ENCODE results near the gene DMD. TPM values are rescaled to one million over a fixed set of nuclear protein-coding genes. Genes with fewer than 3 reads are reported as not detected.

The DMD gene
- polyA plus RNA-seq, 1 donor from 2014 or later = 21.6 TPM

- no peak overlapping the region for H2AFZ ChIP-seq (ENCODE audit: low read depth, low read length)
- H3F3A ChIP-seq (ENCODE audit: insufficient read depth, low read length, poor library complexity, severe bottlenecking) = no peaks in the 10 kb centered on the region
- H3K4me2 ChIP-seq (ENCODE audit: low read length) = no peak overlapping the region
- no peaks in the 10 kb centered on the region for H4K20me1 ChIP-seq (ENCODE audit: insufficient read depth)
- H3K79me2 ChIP-seq (replicated peaks; ENCODE audit: insufficient read depth, low read length) = no peaks in the 10 kb centered on the region
- no peaks in the 10 kb centered on the region for H3K9me2 ChIP-seq (ENCODE audit: insufficient read depth, low read length)
- H3K4me3 ChIP-seq (ENCODE audit: low read length) = no peak overlapping the region
- no peaks in the 10 kb centered on the region for H3K27me3 ChIP-seq (ENCODE audit: insufficient read depth, low read depth, low read length)
- no peak for TF ChIP-seq MXI1 (conservative IDR thresholded peaks at IDR 0.05; ENCODE audit: poor library complexity, severe bottlenecking)
- no peak for TF ChIP-seq TAF1 (IDR thresholded peaks at IDR 0.05; ENCODE audit: low read depth)
- no peak for TF ChIP-seq POLR2AphosphoS5 (IDR thresholded peaks at IDR 0.05)
- TF ChIP-seq, protein P1, sequence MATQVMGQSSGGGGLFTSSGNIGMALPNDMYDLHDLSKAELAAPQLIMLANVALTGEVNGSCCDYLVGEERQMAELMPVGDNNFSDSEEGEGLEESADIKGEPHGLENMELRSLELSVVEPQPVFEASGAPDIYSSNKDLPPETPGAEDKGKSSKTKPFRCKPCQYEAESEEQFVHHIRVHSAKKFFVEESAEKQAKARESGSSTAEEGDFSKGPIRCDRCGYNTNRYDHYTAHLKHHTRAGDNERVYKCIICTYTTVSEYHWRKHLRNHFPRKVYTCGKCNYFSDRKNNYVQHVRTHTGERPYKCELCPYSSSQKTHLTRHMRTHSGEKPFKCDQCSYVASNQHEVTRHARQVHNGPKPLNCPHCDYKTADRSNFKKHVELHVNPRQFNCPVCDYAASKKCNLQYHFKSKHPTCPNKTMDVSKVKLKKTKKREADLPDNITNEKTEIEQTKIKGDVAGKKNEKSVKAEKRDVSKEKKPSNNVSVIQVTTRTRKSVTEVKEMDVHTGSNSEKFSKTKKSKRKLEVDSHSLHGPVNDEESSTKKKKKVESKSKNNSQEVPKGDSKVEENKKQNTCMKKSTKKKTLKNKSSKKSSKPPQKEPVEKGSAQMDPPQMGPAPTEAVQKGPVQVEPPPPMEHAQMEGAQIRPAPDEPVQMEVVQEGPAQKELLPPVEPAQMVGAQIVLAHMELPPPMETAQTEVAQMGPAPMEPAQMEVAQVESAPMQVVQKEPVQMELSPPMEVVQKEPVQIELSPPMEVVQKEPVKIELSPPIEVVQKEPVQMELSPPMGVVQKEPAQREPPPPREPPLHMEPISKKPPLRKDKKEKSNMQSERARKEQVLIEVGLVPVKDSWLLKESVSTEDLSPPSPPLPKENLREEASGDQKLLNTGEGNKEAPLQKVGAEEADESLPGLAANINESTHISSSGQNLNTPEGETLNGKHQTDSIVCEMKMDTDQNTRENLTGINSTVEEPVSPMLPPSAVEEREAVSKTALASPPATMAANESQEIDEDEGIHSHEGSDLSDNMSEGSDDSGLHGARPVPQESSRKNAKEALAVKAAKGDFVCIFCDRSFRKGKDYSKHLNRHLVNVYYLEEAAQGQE (IDR thresholded peaks at IDR 0.05; ENCODE audit: borderline replicate concordance) = no peak
- TF ChIP-seq, protein P2, sequence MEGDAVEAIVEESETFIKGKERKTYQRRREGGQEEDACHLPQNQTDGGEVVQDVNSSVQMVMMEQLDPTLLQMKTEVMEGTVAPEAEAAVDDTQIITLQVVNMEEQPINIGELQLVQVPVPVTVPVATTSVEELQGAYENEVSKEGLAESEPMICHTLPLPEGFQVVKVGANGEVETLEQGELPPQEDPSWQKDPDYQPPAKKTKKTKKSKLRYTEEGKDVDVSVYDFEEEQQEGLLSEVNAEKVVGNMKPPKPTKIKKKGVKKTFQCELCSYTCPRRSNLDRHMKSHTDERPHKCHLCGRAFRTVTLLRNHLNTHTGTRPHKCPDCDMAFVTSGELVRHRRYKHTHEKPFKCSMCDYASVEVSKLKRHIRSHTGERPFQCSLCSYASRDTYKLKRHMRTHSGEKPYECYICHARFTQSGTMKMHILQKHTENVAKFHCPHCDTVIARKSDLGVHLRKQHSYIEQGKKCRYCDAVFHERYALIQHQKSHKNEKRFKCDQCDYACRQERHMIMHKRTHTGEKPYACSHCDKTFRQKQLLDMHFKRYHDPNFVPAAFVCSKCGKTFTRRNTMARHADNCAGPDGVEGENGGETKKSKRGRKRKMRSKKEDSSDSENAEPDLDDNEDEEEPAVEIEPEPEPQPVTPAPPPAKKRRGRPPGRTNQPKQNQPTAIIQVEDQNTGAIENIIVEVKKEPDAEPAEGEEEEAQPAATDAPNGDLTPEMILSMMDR (IDR thresholded peaks at IDR 0.05; ENCODE audit: poor library complexity, severe bottlenecking) = no peak
- TF ChIP-seq EP300 (conservative IDR thresholded peaks at IDR 0.05; ENCODE audit: poor library complexity, severe bottlenecking) = no peak
- no peak for TF ChIP-seq RAD21 (conservative IDR thresholded peaks at IDR 0.05)
- TF ChIP-seq SMC3 (conservative IDR thresholded peaks at IDR 0.05; ENCODE audit: poor library complexity) = no peak
- TF ChIP-seq EZH2 (IDR thresholded peaks at IDR 0.05; ENCODE audit: borderline replicate concordance, insufficient read depth, low read length, poor library complexity, severe bottlenecking) = no peak
- H3K9me3 ChIP-seq (ENCODE audit: low read length) = no peaks in the 10 kb centered on the region
- H3K27ac ChIP-seq (ENCODE audit: low read length) = no peak overlapping the region
- H3K36me3 ChIP-seq (ENCODE audit: insufficient read depth, low read length) = no peaks in the 10 kb centered on the region
- H3K9ac ChIP-seq (ENCODE audit: low read length) = no peak overlapping the region
Measured at GRCh38 chrX:31366041-31366440, 1845.3 kb downstream of the DMD start.

- Histone ChIP-seq H3K36me3 (ENCODE audit: insufficient read depth, low read length) (no peaks in the 10 kb centered on the region), H4K20me1 (ENCODE audit: insufficient read depth) (no peaks in the 10 kb centered on the region), H3K9me3 (ENCODE audit: low read length) (no peaks in the 10 kb centered on the region), H3K4me3 (ENCODE audit: low read length) (no peak overlapping the region), H3K79me2 (replicated peaks; ENCODE audit: insufficient read depth, low read length) (no peaks in the 10 kb centered on the region), H3K9me2 (ENCODE audit: insufficient read depth, low read length) (no peaks in the 10 kb centered on the region), H2AFZ (ENCODE audit: low read depth, low read length) (no peak overlapping the region), H3K9ac (ENCODE audit: low read length) (no peak overlapping the region), H3F3A (ENCODE audit: insufficient read depth, low read length, poor library complexity, severe bottlenecking) (no peaks in the 10 kb centered on the region), H3K27me3 (ENCODE audit: insufficient read depth, low read depth, low read length) (no peaks in the 10 kb centered on the region), H3K4me2 (ENCODE audit: low read length) (no peak overlapping the region), H3K27ac (ENCODE audit: low read length) (no peak overlapping the region)
- TF ChIP-seq, protein P1 (IDR thresholded peaks at IDR 0.05; ENCODE audit: borderline replicate concordance) = no peak
- no peak for TF ChIP-seq SMC3 (conservative IDR thresholded peaks at IDR 0.05; ENCODE audit: poor library complexity)
- no peak for TF ChIP-seq MXI1 (conservative IDR thresholded peaks at IDR 0.05; ENCODE audit: poor library complexity, severe bottlenecking)
- TF ChIP-seq EP300 (conservative IDR thresholded peaks at IDR 0.05; ENCODE audit: poor library complexity, severe bottlenecking) = no peak
- TF ChIP-seq POLR2AphosphoS5 (IDR thresholded peaks at IDR 0.05) = no peak
- TF ChIP-seq RAD21 (conservative IDR thresholded peaks at IDR 0.05) = no peak
- TF ChIP-seq TAF1 (IDR thresholded peaks at IDR 0.05; ENCODE audit: low read depth) = no peak
- TF ChIP-seq EZH2 (IDR thresholded peaks at IDR 0.05; ENCODE audit: borderline replicate concordance, insufficient read depth, low read length, poor library complexity, severe bottlenecking) = no peak
- TF ChIP-seq, protein P2 (IDR thresholded peaks at IDR 0.05; ENCODE audit: poor library complexity, severe bottlenecking) = no peak
Measured at GRCh38 chrX:31356275-31357212, 1854.8 kb downstream of the DMD start.
